NCI-H774 (cell line): Measurements from ENCODE around the gene TEX101.
A peak's percentile ranks its signal among the peaks of the same experiment; 100 is the strongest.
"Not testable (repeated sequence)": the region's sequence is repeated elsewhere in the genome, so short reads cannot be mapped to it uniquely, and the experiment has no call there.

Experiments
- DNase-seq: peaks from one replicate; lab custom pipeline; 2025; lab: John Stamatoyannopoulos, UW

TEX101 gene

DNA sequence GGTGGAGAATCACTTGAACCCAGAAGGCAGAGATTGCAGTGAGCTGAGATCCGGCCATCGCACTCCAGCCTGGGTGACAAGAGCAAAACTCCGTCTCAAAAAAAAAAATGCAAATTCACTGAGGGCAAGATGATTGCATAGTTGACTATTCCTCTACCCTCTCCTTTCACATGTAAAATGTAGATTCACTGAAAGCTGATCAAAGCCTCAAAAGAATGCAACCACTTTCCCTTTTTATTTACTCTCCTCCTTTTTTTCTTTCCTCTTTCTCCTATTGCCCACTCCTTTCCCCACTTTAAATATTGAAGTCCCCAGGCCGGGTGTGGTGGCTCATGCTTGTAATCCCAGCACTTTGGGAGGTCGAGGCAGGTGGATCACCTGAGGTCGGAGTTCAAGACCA is 6.3 kb downstream of the TEX101 start:
- DNase-seq: no peak

DNA sequence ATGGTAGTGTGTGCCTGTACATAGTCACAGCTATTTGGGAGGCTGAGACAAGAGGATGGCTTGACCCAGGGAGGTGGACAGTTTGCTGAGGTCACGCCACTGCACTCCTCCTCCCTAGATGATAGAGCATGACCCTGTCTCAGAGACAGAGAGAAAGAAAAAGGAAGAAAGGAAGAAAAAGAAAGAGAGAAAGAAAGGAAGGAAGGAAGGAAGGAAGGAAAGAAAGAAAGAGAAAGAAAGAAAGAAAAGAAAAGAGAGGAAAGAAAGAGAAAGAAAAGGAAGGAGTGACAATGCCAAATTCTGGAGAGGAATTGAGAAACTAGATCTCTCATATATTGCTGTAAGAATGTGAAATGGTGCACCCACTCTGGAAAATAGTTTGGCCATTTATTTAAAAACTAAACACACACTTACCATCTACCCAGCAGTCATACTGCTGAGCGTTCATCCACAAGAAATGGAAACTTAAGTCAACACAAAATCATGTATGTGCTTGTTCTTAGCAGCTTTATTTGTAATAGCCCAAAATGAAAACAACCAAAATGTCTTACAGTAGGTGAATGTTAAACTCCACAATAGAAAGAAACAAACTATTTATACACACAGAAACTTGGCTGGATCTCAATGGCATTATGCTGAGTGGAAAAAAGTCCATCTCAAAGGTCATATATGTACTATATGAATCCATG is 7.5 kb downstream of the TEX101 start:
- DNase-seq: no peak

DNA sequence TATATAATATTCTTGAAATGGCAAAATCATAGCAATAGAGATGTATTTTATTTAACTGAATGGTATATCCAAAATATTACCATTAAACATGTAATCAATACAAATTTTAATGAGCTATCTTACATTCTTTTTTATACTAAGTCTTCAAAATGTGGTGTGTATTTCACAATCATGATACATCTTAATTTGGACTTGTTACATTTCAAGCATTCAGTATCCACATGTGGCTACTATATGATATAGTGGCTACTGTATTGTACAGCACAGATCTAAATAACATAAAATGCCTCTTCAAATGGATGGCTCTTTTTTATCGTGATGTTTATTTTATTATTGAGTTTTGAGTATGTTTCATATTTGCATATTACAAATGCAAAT is 8.0 kb downstream of the TEX101 start:
- no peak for DNase-seq

DNA sequence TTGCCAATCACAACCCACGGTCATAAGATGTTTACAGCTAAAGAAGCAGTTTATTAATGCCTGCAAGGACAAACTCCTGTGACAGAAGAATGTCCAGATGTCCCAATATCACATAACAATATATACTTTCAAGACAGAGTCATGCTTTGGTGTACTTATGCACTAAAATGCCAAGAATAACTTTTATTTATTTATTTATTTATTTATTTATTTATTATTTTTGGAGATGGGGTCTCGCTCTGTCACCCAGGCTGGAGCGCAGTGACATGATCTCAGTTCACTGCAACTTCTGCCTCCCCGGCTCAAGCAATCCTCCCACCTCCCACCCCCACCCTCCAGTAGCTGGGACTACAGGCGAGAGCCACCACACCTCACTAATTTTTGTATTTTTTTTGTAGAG is 9.1 kb downstream of the TEX101 start:
- no peak for DNase-seq

DNA sequence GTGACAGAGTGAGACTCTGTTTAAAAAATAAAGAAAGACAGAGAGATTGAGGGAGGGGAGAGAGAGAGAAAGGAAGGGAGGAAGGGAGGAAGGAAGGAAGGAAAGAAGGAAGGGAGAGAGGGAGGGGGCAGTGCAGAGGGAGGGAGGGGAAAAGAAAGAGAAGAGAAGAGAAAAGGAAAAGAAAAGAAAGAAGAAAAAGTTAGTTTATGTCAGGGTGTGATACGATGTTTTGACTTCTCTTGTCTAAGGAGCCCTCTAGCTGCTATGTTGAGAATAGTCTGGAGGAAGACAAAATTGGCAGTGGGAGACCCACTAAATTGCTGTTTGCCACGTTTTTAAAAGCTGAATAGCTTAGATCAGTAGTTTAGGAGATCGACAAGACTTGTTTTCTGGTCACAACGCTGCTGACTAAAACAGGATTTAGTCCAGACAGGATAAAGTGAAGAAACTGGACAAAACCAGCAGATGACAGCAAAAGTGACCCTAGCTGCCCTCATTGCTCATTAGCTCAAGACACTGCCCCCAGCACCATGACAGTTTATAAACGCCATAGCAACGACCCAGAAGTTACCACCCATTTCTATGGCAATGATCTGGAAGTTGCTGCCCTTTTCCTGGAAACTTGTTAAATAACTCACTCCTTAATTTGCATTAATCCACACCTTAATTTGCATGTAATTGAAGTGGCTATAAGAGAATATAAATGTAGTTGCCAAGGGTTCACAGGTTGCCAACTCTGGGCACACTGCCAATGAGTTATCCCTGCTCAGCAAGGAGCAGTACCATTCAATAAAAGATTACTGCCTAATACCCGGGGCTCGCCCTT is 11.1 kb downstream of the TEX101 start:
- DNase-seq: peak; percentile 34

DNA sequence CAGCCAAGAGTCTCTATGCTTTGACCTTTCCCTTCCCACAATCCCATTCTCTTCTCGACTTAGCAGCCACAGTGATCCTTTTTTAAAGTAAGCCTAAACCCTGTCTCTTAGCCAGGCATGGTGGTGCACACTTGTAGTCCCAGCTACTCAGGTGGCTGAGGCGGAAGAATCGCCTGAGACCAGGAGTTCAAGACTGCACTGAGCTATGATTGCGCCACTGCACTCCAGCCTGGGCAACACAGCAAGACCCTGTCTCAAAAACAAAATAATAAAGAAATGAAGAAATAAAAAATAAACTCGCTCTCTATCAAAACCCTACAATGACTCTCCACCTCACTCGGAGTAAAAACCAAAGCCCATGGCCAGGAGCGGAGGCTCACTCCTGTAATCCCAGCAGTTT is 14.7 kb downstream of the TEX101 start:
- no peak for DNase-seq

DNA sequence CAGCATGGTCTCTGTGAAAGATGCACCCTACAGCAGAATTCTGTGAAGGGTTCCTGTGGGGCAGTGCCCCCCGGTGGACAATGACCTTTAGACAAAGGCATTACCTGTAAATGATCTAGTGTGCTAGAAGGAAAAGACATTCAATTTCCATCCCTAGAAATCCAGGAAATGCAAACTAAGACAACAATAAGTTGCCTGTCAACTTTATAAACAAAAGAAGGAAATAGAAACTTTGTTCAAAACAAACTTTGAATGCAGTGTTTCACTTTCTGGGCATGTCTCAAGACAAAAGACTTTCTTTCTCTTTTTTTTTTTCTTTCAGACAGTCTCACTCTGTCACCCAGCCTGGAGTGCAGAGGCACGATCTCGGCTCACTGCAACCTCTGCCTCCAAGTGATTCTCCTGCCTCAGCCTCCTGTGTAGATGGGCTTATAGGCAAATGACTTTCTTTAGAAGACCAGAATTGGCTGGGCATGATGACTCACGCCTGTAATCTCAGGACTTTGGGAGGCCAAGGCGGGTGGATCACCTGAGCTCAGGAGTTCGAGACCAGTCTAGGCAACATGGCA is 15.5 kb downstream of the TEX101 start:
- no peak for DNase-seq

DNA sequence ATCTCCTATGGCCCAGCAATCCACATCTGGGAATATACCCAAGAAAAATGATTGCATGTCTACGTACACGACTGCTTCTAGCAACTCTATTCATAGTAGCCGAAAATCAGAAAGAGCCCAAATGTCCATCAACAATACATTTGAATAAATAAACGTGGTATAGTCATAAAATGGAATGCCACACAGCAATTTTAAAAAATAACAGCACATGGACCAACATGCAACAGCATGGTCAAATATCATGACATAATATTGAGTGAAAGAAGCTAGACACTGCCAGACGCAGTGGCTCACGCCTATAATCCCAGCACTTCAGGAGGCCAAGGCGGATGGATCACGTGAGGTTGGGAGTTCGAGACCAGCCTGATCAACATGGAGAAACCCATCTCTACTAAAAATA is 16.3 kb downstream of the TEX101 start:
- no peak for DNase-seq

DNA sequence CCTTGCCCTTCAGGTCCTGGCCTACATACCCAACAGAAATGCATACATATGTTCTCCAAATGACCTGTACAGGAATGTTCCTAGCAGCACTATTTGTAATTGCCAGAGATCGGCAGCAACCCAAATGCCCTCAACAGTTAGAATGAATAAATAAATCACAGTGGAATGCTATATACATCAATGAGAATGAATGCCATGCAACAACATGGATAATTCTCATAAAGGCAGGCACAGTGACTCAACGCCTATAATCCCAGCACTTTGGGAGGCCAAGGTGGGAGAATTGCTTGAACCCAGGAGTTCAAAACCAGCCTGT is 18.6 kb downstream of the TEX101 start:
- no peak for DNase-seq

DNA sequence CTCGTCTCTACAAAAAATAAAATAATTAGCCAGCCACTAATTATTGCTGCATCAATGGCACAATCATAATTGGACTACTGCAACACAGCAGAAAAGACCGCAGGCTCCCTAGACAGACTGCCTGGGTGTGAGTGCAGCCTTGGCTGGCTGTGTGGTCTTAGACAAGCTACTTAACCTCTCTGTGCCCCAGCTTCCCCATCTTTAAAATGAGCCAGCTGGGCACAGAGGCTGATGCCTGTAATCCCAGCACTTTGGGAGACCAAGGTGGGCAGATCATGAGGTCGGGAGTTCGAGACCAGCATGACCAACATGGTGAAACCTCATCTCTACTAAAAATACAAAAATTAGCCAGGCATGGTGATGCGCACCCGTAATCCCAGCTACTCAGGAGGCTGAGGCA is 19.0 kb downstream of the TEX101 start:
- DNase-seq: no peak

DNA sequence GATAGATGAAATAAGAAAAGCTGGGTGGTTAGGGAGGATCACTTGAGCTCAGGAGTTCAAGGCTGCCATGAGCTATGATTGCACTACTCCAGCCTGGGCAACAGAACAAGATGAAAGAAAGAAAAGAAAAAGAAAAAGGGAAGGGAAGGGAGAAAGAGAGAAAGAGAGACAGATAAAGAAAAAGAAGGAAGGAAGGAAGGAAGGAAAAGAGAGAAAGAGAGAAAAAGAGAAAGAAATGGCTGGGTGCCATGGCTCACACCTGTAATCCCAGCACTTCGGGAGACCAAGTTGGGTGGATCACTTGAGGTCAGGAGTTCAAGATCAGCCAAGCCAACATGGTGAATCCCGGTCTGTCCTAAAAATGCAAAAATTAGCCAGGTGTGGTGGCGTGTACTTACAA is 21.1 kb downstream of the TEX101 start:
- DNase-seq: no peak

DNA sequence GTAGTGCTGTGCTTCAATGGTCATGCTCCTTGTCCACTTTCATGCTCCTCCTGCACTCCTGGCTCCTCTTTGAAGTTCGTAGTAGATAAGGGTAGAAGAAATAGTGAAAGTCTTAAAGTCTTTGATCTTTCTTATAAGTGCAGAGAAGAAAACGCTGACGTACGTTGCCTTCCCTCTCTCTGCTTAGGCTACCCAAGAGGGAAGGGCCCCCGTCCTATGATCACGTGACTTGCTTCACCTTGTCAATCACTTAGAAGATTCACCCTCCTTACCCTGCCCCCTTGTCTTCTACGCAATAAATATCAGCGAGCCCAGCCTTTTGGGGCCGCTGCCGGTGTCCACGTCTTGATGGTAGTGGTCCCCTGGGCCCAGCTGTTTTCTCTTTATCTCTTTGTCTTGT is 22.6 kb downstream of the TEX101 start:
- DNase-seq: not testable (repeated sequence)

DNA sequence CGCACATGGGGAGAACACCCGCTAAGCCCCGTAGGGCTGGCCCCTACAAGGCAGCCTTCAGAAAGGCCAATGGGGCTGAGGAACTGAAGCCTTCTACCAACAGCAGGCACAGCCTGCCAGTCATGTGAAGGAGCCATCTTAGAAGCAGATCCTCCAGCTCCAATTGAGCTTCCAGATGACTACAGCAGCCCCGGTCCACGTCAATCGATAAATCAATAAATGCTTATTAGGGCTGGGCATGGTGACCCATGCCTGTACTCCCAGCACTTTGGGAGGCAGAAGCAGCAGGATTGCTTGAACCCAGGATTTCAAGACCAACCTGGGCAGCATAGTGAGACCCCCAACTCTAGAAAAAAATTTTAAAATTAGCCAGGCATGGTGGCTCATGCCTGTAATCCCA is 23.0 kb downstream of the TEX101 start:
- DNase-seq: no peak

DNA sequence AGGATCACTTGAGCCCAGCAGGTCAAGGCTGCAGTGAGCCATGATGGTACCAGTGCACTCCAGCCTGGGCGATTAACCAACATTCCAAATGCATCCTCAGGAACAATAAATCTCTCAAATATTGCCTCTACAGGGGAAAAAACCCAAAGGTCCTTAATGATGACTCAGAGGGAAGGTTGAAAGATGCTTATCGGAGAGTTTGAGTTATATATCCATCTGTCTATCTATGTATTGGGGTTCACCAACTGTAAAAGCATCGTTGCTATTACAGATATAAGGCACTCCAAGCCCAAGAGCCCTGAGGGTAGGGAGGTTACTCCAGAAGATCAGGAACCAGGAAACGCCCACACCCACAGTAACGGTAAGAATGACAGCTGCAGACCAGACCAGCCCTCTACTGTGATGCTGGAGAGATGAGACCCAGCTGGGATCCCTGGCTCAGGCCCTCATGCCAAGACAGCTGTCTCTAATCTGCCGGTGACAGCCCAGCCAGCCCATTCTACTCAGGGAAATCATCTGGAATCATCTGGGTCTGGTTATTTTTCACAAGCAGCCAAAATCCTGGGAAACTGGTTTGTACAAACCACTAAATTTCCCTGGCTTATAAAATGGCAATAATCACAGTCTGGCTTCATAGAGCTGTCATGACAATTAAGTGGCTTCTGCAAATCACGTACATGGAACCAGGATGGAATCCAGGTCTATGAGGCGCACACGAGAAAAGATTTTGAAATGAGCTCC is 23.8 kb downstream of the TEX101 start:
- DNase-seq: no peak

DNA sequence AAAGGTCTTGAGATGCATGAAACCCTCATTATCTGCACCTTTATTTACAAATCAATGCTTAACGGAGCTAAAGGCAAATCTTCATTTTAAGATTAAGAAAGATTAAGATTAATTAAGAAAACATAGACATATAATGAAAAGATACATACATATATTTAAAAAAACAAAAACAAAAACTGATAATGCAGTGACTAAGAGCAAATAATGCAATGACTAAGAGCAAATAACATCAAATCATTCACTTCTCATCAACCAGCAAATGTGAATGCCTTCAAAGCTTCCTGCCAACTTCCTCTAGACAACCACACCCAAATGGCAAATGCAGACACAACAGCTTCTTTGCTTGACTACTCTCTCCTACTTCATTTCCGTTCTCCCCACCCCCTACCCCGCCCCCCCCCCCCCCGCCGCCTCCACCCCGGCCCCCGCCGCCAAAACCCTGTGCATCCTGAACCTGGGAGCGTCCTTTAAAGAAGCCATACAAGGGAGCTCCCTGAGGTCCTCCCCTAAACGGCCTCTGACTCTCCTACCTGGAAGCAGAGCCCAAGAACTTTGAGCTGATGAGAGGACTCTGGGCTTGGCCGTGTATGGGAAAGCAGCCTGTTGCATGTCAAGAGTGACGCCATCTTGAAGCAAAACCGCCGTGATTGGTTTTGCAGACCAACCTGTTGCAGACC is 24.5 kb downstream of the TEX101 start:
- no peak for DNase-seq

DNA sequence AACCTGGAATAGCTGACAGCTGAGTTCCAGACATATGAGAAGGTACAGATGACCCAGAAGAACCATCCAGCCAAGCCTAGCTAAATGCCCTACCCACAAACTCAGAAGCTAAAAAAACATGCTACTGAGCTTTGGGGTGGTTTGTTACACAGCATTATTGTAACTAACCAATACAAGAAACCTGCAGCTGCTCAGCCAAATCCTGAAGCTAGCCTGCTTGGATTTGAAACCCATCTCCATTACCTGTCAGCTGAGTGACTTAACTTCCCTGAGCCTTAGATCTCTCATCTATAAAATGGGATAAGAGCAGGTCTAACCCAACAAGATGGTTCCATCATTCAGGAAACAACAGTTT is 25.0 kb downstream of the TEX101 start:
- no peak for DNase-seq

DNA sequence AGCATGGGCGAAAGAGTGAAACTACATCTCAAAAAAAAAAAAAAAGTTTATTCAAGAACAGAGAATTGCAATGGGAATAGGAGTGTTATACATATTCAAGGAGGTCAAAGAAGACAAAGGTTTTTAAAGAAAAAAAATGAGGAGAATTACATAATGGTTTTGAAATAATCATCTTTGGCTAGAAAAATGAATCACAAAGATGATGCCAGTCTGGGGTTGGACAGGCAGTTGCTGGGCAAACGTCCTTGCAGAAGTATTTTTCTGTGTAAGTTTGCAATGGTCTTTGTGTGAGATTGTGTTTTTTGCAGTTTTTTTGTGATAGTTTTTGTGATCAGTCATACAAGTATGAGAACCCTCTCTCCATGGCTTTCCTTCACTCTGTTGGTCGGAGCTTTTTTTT is 27.0 kb downstream of the TEX101 start:
- no peak for DNase-seq

DNA sequence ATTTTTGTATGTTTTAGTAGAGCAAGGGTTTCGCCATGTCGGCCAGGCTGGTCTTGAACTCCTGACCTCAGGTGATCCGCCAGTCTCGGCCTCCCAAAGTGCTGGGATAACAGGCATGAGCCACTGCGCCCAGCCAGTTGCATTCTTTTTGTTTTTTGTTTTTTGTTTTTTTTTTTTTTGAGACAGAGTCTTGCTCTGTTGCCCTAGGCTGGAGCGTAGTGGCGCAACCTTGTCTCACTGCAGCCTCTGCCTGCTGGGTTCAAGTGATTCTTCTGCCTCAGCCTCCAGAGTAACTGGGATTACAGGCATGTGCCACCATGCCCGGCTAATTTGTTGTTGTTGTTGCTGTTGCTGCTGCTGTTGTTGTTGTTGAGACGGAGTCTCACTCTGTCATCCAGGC is 29.4 kb downstream of the TEX101 start:
- DNase-seq: not testable (repeated sequence)

DNA sequence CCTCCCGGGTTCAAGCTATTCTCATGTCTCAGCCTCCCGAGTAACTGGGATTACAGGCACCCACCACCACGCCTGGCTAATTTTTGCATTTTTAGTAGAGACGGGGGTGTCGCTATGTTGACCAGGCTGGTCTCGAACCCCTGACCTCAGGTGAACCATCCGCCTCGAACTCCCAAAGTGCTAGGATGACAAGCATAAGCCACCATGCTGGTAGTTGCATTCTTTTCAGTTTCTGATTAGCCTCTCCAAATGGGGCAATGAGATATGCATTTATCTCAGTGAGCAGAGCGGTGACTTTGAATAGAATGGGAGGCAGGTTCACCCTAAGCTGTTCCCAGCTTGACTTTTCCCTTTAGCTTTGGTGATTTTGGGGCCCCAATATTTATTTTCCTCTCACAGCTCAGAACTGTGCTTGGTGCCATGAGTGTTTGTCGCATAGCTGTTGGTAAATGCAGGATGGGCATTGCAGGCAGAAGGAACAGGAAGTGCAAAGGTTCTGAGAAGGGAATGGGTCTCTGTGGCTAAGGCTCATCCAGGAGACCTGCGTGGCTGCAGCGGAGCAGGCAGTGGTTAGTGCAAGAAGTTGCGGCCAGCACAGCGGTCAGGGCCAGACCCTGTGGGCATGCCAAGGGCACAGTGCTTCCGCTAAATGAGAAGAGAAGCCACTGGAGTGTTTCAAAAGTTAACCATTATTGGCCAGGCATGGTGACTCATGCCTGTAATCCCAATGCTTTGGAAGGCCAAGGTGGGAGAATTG is 30.0 kb downstream of the TEX101 start:
- DNase-seq: no peak

DNA sequence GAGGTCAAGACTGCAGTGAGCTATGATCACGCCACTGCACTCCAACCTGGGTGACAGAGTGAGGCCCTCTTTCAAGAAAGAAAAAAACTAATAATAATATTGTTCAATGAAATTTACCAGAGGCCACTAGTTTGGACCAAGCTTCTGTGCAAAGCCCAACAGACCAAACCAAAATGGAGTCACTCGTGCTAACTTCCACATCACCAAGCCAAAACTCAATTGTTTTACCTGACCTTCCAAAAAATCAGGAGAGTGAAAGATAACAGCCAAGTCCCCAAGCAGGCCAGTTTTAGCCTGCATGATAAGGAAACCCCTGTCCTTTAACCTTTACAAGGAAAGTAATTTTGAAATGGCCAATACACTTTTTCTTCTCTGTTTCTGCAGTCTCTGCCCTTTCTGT is 30.7 kb downstream of the TEX101 start:
- no peak for DNase-seq

DNA sequence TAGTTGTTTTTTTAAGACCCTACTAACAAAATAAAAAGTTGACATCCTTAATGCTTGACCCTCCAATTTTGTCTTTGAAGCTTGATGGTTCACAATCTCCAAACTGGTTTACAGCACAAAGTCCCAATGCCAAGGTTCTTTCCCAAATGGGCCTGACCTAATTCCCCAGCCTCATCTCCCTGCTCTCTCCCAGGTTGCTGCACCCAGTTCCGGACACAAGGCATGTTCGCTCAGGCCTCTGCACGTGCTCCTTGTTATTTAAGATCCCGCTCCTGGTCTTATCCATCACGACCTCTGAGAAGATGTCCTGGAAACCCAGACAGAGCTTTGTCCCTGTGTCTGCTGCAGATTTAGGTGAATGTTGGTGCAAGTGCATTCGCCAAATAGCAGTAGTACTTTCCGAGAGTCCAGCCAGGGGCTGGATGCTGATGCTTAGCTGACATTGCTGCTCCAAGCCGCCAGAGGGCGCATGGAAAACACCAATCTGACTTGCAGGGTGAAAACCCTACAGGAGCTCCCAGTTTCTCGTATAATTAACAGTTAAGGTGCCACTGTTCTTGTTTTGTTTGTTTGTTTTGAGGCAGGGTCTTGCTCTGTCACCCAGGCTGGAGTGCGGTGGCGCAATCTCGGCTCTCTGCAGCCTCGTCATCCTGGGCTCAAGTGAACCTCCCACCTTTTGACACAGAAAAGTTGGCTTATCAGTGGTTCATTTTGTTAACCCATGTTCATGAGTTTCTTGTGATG is 32.2 kb downstream of the TEX101 start:
- peak; percentile 70 for DNase-seq
